Mesenchymal stem cell (in vitro differentiated cells and primary cell): ENCODE measurements around the gene IL1RAP.

ENCODE experiments used
- DNase-seq: peaks from one replicate; pipeline ENCODE4 v3.0.0-alpha.2; 2013
- H2AFZ ChIP-seq: one replicate; pipeline ENCODE4 v1.6.1; 2013; ENCODE audit warnings: low read depth, mild to moderate bottlenecking, control low read depth, inconsistent platforms, low read length, moderate library complexity
- H2AK5ac ChIP-seq: 2 replicates; pipeline ENCODE4 v1.6.1; 2013; ENCODE audit warnings: low read length, moderate library complexity, mild to moderate bottlenecking, inconsistent platforms; ENCODE audit not compliant: severe bottlenecking
- H2BK120ac ChIP-seq: one replicate; pipeline ENCODE4 v1.6.1; 2013; ENCODE audit warnings: low read depth, mild to moderate bottlenecking, inconsistent platforms, low read length, moderate library complexity
- H2BK12ac ChIP-seq, 2 experiments: one replicate each; pipeline ENCODE4 v1.6.1; 2013; ENCODE audit warnings: inconsistent platforms in 2 of 2, low read length in 2 of 2, mild to moderate bottlenecking in 2 of 2, moderate library complexity in 2 of 2, control low read depth in 1 of 2
- H2BK15ac ChIP-seq: one replicate; pipeline ENCODE4 v1.6.1; 2013; ENCODE audit warnings: mild to moderate bottlenecking, low read depth, inconsistent platforms; ENCODE audit not compliant: poor library complexity, severe bottlenecking
- H2BK5ac ChIP-seq: 2 replicates; pipeline ENCODE4 v1.6.1; 2013; ENCODE audit warnings: low read depth, mild to moderate bottlenecking, low read length, control low read depth, inconsistent platforms; ENCODE audit not compliant: poor library complexity, severe bottlenecking
- H3K14ac ChIP-seq, 2 experiments: one replicate each; pipeline ENCODE4 v1.6.1; 2013; ENCODE audit warnings: inconsistent platforms in 2 of 2, low read length in 2 of 2, control low read depth in 1 of 2, mild to moderate bottlenecking in 1 of 2, moderate library complexity in 1 of 2
- H3K18ac ChIP-seq, 2 experiments: one replicate each; pipeline ENCODE4 v1.6.1; 2013; ENCODE audit warnings: inconsistent platforms in 2 of 2, low read length in 2 of 2, control low read depth in 1 of 2, low read depth in 1 of 2, mild to moderate bottlenecking in 1 of 2
- H3K23ac ChIP-seq, 2 experiments: one replicate each; pipeline ENCODE4 v1.6.1; 2013; ENCODE audit warnings: inconsistent platforms in 2 of 2, low read length in 2 of 2, mild to moderate bottlenecking in 2 of 2, moderate library complexity in 2 of 2, control low read depth in 1 of 2
- H3K27ac ChIP-seq: 2 replicates; pipeline ENCODE4 v1.5.1; 2013; ENCODE audit warnings: mild to moderate bottlenecking, moderate library complexity, low read length, control low read depth, inconsistent platforms; ENCODE audit not compliant: poor library complexity, severe bottlenecking
- H3K27me3 ChIP-seq, 2 experiments: 2 replicates each; pipeline versions ENCODE4 v1.6.1 to v1.7.0; 2013; ENCODE audit warnings: low read length in 2 of 2, mild to moderate bottlenecking in 2 of 2, moderate library complexity in 2 of 2, control low read depth in 1 of 2, inconsistent platforms in 1 of 2; ENCODE audit not compliant: control insufficient read depth in 1 of 2, insufficient read depth in 1 of 2
- H3K36me3 ChIP-seq, 2 experiments: 2 replicates each; pipeline versions ENCODE4 v1.6.1 to v1.7.0; 2013; ENCODE audit warnings: low read length in 2 of 2, control low read depth in 1 of 2, inconsistent platforms in 1 of 2, low read depth in 1 of 2, mild to moderate bottlenecking in 1 of 2; ENCODE audit not compliant: insufficient read depth in 2 of 2, control insufficient read depth in 1 of 2
- H3K4ac ChIP-seq, 2 experiments: one replicate each; pipeline ENCODE4 v1.6.1; 2013; ENCODE audit warnings: inconsistent platforms in 2 of 2, low read length in 2 of 2, mild to moderate bottlenecking in 2 of 2, moderate library complexity in 2 of 2, control low read depth in 1 of 2, low read depth in 1 of 2
- H3K4me1 ChIP-seq: 2 replicates; pipeline ENCODE4 v1.6.1; 2013; ENCODE audit warnings: low read depth, low read length, control low read depth; ENCODE audit not compliant: control insufficient read depth, insufficient read depth
- H3K4me2 ChIP-seq: 2 replicates; pipeline ENCODE4 v1.6.1; 2013; ENCODE audit warnings: low read length, mild to moderate bottlenecking, inconsistent platforms; ENCODE audit not compliant: poor library complexity, severe bottlenecking
- H3K4me3 ChIP-seq, 2 experiments: 2 replicates each; pipeline versions ENCODE4 v1.5.1 to v1.7.0; 2013; ENCODE audit warnings: low read length in 2 of 2, mild to moderate bottlenecking in 2 of 2, control low read depth in 1 of 2, low read depth in 1 of 2; ENCODE audit not compliant: insufficient read depth in 1 of 2
- H3K79me1 ChIP-seq: replicated peaks from 2 replicates; pipeline ENCODE4 v1.6.1; 2013; ENCODE audit warnings: mild to moderate bottlenecking, control low read depth, low read length, inconsistent platforms; ENCODE audit not compliant: poor library complexity, severe bottlenecking
- H3K9ac ChIP-seq: 2 replicates; pipeline ENCODE4 v1.7.0; 2013; ENCODE audit warnings: mild to moderate bottlenecking, low read length, moderate library complexity
- H3K9me3 ChIP-seq: 2 replicates; pipeline ENCODE4 v1.7.0; 2013; ENCODE audit warnings: mild to moderate bottlenecking, low read length; ENCODE audit not compliant: control insufficient read depth
- H4K8ac ChIP-seq: one replicate; pipeline ENCODE4 v1.6.1; 2013; ENCODE audit warnings: inconsistent platforms, mild to moderate bottlenecking, low read length, moderate library complexity
- H4K91ac ChIP-seq: one replicate; pipeline ENCODE4 v1.6.1; 2013; ENCODE audit warnings: mild to moderate bottlenecking, low read length, inconsistent platforms
- WGBS: methylation state at CpG from one replicate; pipeline ENCODE4 v1.1.7; 2013; ENCODE audit warnings: mixed read lengths; 5-methylcytosine and 5-hydroxymethylcytosine counted together

Gene IL1RAP

GRCh38 chr3:190671658-190672057 is 157.8 kb downstream of the IL1RAP start:
- H3K79me1 ChIP-seq = no peaks in the 10 kb centered on the region
- no peak overlapping the region for H3K27ac ChIP-seq
- no peak overlapping the region for H3K4me3 ChIP-seq
- H4K8ac ChIP-seq = no peak overlapping the region
- no peaks in the 10 kb centered on the region for H3K9me3 ChIP-seq
- H2BK12ac ChIP-seq = no peak overlapping the region
- H3K4me2 ChIP-seq = no peak overlapping the region
- H2BK5ac ChIP-seq = no peak overlapping the region
- no peaks in the 10 kb centered on the region for H3K36me3 ChIP-seq
- no peak overlapping the region for H2BK120ac ChIP-seq
- no peak overlapping the region for H3K14ac ChIP-seq
- H4K91ac ChIP-seq = no peak overlapping the region
- no CpG with 5 or more reads among the region's 4 CpGs for WGBS
- no peak overlapping the region for H2BK15ac ChIP-seq
- no peak overlapping the region for H3K9ac ChIP-seq
- no peak overlapping the region for H2AFZ ChIP-seq
- peak; percentile 76 for DNase-seq
- H3K4me1 ChIP-seq = no peaks in the 10 kb centered on the region
- no peak overlapping the region for H2AK5ac ChIP-seq
- H3K27me3 ChIP-seq = no peaks in the 10 kb centered on the region
- H3K23ac ChIP-seq = no peak overlapping the region
- H3K4ac ChIP-seq = no peak overlapping the region
- no peak overlapping the region for H3K18ac ChIP-seq

- H2AFZ ChIP-seq = no peak overlapping the region
- H3K4ac ChIP-seq = no peak overlapping the region
- H4K91ac ChIP-seq = no peak overlapping the region
- no peak overlapping the region for H3K27ac ChIP-seq
- H3K18ac ChIP-seq = no peak overlapping the region
- no peak overlapping the region for H2BK120ac ChIP-seq
- H3K36me3 ChIP-seq = no peaks in the 10 kb centered on the region
- H3K9me3 ChIP-seq = no peaks in the 10 kb centered on the region
- H2AK5ac ChIP-seq = no peak overlapping the region
- no peak overlapping the region for H3K4me2 ChIP-seq
- H3K79me1 ChIP-seq = no peaks in the 10 kb centered on the region
- H2BK12ac ChIP-seq = no peak overlapping the region
- H3K27me3 ChIP-seq = no peaks in the 10 kb centered on the region
- no peak overlapping the region for H3K9ac ChIP-seq
- DNase-seq = peak; percentile 18
- no peak overlapping the region for H2BK5ac ChIP-seq
- no peak overlapping the region for H4K8ac ChIP-seq
- H3K14ac ChIP-seq = no peak overlapping the region
- H2BK15ac ChIP-seq = no peak overlapping the region
- WGBS = 80% methylated on average over 3 of the region's 3 CpGs
- H3K4me3 ChIP-seq = no peak overlapping the region
- no peak overlapping the region for H3K23ac ChIP-seq
- H3K4me1 ChIP-seq = no peaks in the 10 kb centered on the region
These were observed 159.3 kb downstream of the IL1RAP start for GRCh38 chr3:190673148-190673547.

GRCh38 chr3:190676481-190676880 is 162.6 kb downstream of the IL1RAP start:
- H2BK15ac ChIP-seq = no peak overlapping the region
- H3K27ac ChIP-seq = no peak overlapping the region
- H3K4me1 ChIP-seq = no peaks in the 10 kb centered on the region
- no peak overlapping the region for H3K9ac ChIP-seq
- no peak overlapping the region for H3K18ac ChIP-seq
- DNase-seq = no peak
- H2BK12ac ChIP-seq = no peak overlapping the region
- no peak overlapping the region for H2AFZ ChIP-seq
- H3K79me1 ChIP-seq = no peaks in the 10 kb centered on the region
- no peak overlapping the region for H2BK5ac ChIP-seq
- no peaks in the 10 kb centered on the region for H3K36me3 ChIP-seq
- H4K8ac ChIP-seq = no peak overlapping the region
- WGBS = 88% methylated on average over 1 of the region's 3 CpGs
- no peak overlapping the region for H3K4me2 ChIP-seq
- H4K91ac ChIP-seq = no peak overlapping the region
- H2BK120ac ChIP-seq = no peak overlapping the region
- H3K23ac ChIP-seq = no peak overlapping the region
- no peak overlapping the region for H3K4ac ChIP-seq
- no peak overlapping the region for H3K14ac ChIP-seq
- no peak overlapping the region for H3K4me3 ChIP-seq
- H3K9me3 ChIP-seq = no peaks in the 10 kb centered on the region
- no peaks in the 10 kb centered on the region for H3K27me3 ChIP-seq
- H2AK5ac ChIP-seq = no peak overlapping the region

- H3K36me3 ChIP-seq = no peaks in the 10 kb centered on the region
- no peaks in the 10 kb centered on the region for H3K79me1 ChIP-seq
- H2BK120ac ChIP-seq = no peak overlapping the region
- no peak overlapping the region for H3K23ac ChIP-seq
- H4K91ac ChIP-seq = no peak overlapping the region
- H2BK15ac ChIP-seq = no peak overlapping the region
- H2AFZ ChIP-seq = no peak overlapping the region
- no peak overlapping the region for H3K4me3 ChIP-seq
- no peak overlapping the region for H4K8ac ChIP-seq
- H2BK5ac ChIP-seq = no peak overlapping the region
- no peak overlapping the region for H3K4me2 ChIP-seq
- no peak overlapping the region for H2AK5ac ChIP-seq
- H3K9ac ChIP-seq = no peak overlapping the region
- no peak overlapping the region for H3K27ac ChIP-seq
- 100% methylated on average over 1 of the region's 3 CpGs for WGBS
- no peak overlapping the region for H2BK12ac ChIP-seq
- no peak for DNase-seq
- H3K4me1 ChIP-seq = no peaks in the 10 kb centered on the region
- no peaks in the 10 kb centered on the region for H3K9me3 ChIP-seq
- H3K14ac ChIP-seq = no peak overlapping the region
- H3K4ac ChIP-seq = no peak overlapping the region
- no peak overlapping the region for H3K18ac ChIP-seq
- H3K27me3 ChIP-seq = no peaks in the 10 kb centered on the region
These were observed 163.1 kb downstream of the IL1RAP start for GRCh38 chr3:190677001-190677400.
